ENCODE measurements around the gene TGIF2. TPM values are rescaled to one million over a fixed set of nuclear protein-coding genes. Genes with fewer than 3 reads are reported as not detected.

The TGIF2 gene
- total RNA-seq, 1 donor from 2014 or later: 140 TPM

GRCh38 chr20:36574366-36575135 is 1.2 kb downstream of the TGIF2 start:
- TF ChIP-seq CTCF (IDR thresholded peaks at IDR 0.05; ENCODE audit: unreplicated experiment): no peak
- peak overlapping the region; percentile 98 for H3K27ac Mint-ChIP-seq
- H3K4me3 Mint-ChIP-seq (ENCODE audit: low read depth): peak overlapping the region; percentile 93
- H3K9me3 Mint-ChIP-seq (ENCODE audit: low read depth): no peaks in the 10 kb centered on the region
- H3K27me3 Mint-ChIP-seq: no peaks in the 10 kb centered on the region
- H3K36me3 Mint-ChIP-seq (ENCODE audit: insufficient read depth): peaks cover 5% of the 10 kb centered on the region
- peaks cover 37% of the 10 kb centered on the region for H3K4me1 Mint-ChIP-seq (ENCODE audit: low read depth)
- DNase-seq (ENCODE audit: low spot score, unreplicated experiment): peak; percentile 56

GRCh38 chr20:36576081-36576445 is 2.7 kb downstream of the TGIF2 start:
- H3K27ac Mint-ChIP-seq: peak overlapping the region; percentile 98
- peaks cover 14% of the 10 kb centered on the region for H3K36me3 Mint-ChIP-seq (ENCODE audit: insufficient read depth)
- H3K4me3 Mint-ChIP-seq (ENCODE audit: low read depth): peak overlapping the region; percentile 93
- H3K27me3 Mint-ChIP-seq: no peaks in the 10 kb centered on the region
- TF ChIP-seq CTCF (IDR thresholded peaks at IDR 0.05; ENCODE audit: unreplicated experiment): no peak
- H3K4me1 Mint-ChIP-seq (ENCODE audit: low read depth): peaks cover 37% of the 10 kb centered on the region
- H3K9me3 Mint-ChIP-seq (ENCODE audit: low read depth): no peaks in the 10 kb centered on the region
- DNase-seq (ENCODE audit: low spot score, unreplicated experiment): no peak

GRCh38 chr20:36578356-36579041 is 5.1 kb downstream of the TGIF2 start:
- peaks cover 21% of the 10 kb centered on the region for H3K36me3 Mint-ChIP-seq (ENCODE audit: insufficient read depth)
- H3K27me3 Mint-ChIP-seq: no peaks in the 10 kb centered on the region
- H3K4me1 Mint-ChIP-seq (ENCODE audit: low read depth): peaks cover 19% of the 10 kb centered on the region
- TF ChIP-seq CTCF (IDR thresholded peaks at IDR 0.05; ENCODE audit: unreplicated experiment): no peak
- no peaks in the 10 kb centered on the region for H3K9me3 Mint-ChIP-seq (ENCODE audit: low read depth)
- no peak overlapping the region for H3K4me3 Mint-ChIP-seq (ENCODE audit: low read depth)
- no peak overlapping the region for H3K27ac Mint-ChIP-seq
- DNase-seq (ENCODE audit: low spot score, unreplicated experiment): no peak

- DNase-seq (ENCODE audit: low spot score, unreplicated experiment): no peak
- H3K4me1 Mint-ChIP-seq (ENCODE audit: low read depth): peaks cover 14% of the 10 kb centered on the region
- no peak for TF ChIP-seq CTCF (IDR thresholded peaks at IDR 0.05; ENCODE audit: unreplicated experiment)
- peaks cover 24% of the 10 kb centered on the region for H3K36me3 Mint-ChIP-seq (ENCODE audit: insufficient read depth)
- no peak overlapping the region for H3K4me3 Mint-ChIP-seq (ENCODE audit: low read depth)
- H3K9me3 Mint-ChIP-seq (ENCODE audit: low read depth): no peaks in the 10 kb centered on the region
- H3K27me3 Mint-ChIP-seq: no peaks in the 10 kb centered on the region
- peak overlapping the region; percentile 1 for H3K27ac Mint-ChIP-seq
Observed at GRCh38 chr20:36579996-36580545, 6.7 kb downstream of the TGIF2 start.

- no peaks in the 10 kb centered on the region for H3K9me3 Mint-ChIP-seq (ENCODE audit: low read depth)
- no peak overlapping the region for H3K4me3 Mint-ChIP-seq (ENCODE audit: low read depth)
- no peaks in the 10 kb centered on the region for H3K4me1 Mint-ChIP-seq (ENCODE audit: low read depth)
- H3K27ac Mint-ChIP-seq: no peak overlapping the region
- H3K36me3 Mint-ChIP-seq (ENCODE audit: insufficient read depth): peaks cover 24% of the 10 kb centered on the region
- no peak for TF ChIP-seq CTCF (IDR thresholded peaks at IDR 0.05; ENCODE audit: unreplicated experiment)
- no peak for DNase-seq (ENCODE audit: low spot score, unreplicated experiment)
- no peaks in the 10 kb centered on the region for H3K27me3 Mint-ChIP-seq
Observed at GRCh38 chr20:36582322-36582721, 8.9 kb downstream of the TGIF2 start.
